ENCODE measurements around the gene HIC2. TPM values are rescaled to one million over a fixed set of nuclear protein-coding genes. Genes with fewer than 3 reads are reported as not detected.
A peak's percentile ranks its signal among the peaks of the same experiment; 100 is the strongest.
"Not testable (repeated sequence)": the region's sequence is repeated elsewhere in the genome, so short reads cannot be mapped to it uniquely, and the experiment has no call there.

HIC2 gene
- total and polyA plus RNA-seq, 9 of the 15 experiments (the other 6 are each of a cell fraction or from before 2014, with no cell fraction given): 1.7 to 117 (median 35.5) TPM

- TF ChIP-seq NR2C1 (IDR thresholded peaks at IDR 0.05): not testable (repeated sequence)
- TF ChIP-seq NR2C1 (tag; IDR thresholded peaks at IDR 0.05): peak; percentile 82
- 0 out of 2 replicates have a peak, but pooled peaks have one; percentile 26 for TF ChIP-seq POLR2A (conservative IDR thresholded peaks at IDR 0.05)
- TF ChIP-seq HDGF (IDR thresholded peaks at IDR 0.05): peak; percentile 78; the same call in 1 of the 2 replicates
- TF ChIP-seq CXXC5 (CRISPR knock-in tag; IDR thresholded peaks at IDR 0.05): peak; percentile 59; the same call in 1 of the 2 replicates
- TF ChIP-seq RAD51 (IDR thresholded peaks at IDR 0.05; ENCODE audit: borderline replicate concordance, low read depth): 0 out of 2 replicates have a peak, but pooled peaks have one; percentile 23
- peak; percentile 26; the same call in 1 of the 2 replicates for TF ChIP-seq CBFA2T2 (conservative IDR thresholded peaks at IDR 0.05)
- peak; percentile 100 for TF ChIP-seq EGR1 (conservative IDR thresholded peaks at IDR 0.05)
- peak; percentile 67; the same call in 1 of the 2 replicates for TF ChIP-seq ZNF592 (IDR thresholded peaks at IDR 0.05)
- TF ChIP-seq NFIC (IDR thresholded peaks at IDR 0.05): peak; percentile 94
Measured at GRCh38 chr22:21438013-21438412, 20.8 kb downstream of the HIC2 start (continued).

GRCh38 chr22:21440018-21440636, 23.0 kb downstream of the HIC2 start:
- H3K27me3 ChIP-seq (ENCODE audit: control insufficient read depth in 2 of 2, insufficient read depth in 2 of 2, low read length in 2 of 2); POLR2A ChIA-PET; H3K27ac ChIP-seq (ENCODE audit: extremely low read depth, low read depth, low read length); ATAC-seq; H3K9ac ChIP-seq (ENCODE audit: insufficient read depth in 1 of 2, low read depth in 2 of 2, low read length in 2 of 2); H3K4me2 ChIP-seq (ENCODE audit: insufficient read depth, low read length); in situ Hi-C loops (cut with MboI); H3K9me1 ChIP-seq (ENCODE audit: control insufficient read depth, insufficient read depth, low read length); H3K4me3 ChIP-seq; H3K9me3 ChIP-seq (replicated peaks; ENCODE audit: control insufficient read depth, insufficient read depth, low read depth, low read length); DNase-seq (ENCODE audit: extremely low read depth in 1 of 4, low spot score in 3 of 4); BruUV-seq (replicated peaks); H2AFZ ChIP-seq (ENCODE audit: low read depth, low read length); CTCF ChIA-PET (ENCODE audit: low intra/inter-chr PET ratio); FAIRE-seq; intact Hi-C loops (cut with micrococcal nuclease): not testable (repeated sequence)
- WGBS (ENCODE audit: insufficient coverage, low coverage, missing lambda C conversion rate): no CpG with 5 or more reads among the region's 10 CpGs
- peaks cover 27% of the 10 kb centered on the region for H4K20me1 ChIP-seq (replicated peaks; ENCODE audit: control insufficient read depth, insufficient read depth, low read length)
- peaks cover 29% of the 10 kb centered on the region for H3K79me2 ChIP-seq (ENCODE audit: control insufficient read depth, insufficient read depth, low read length)
- peaks cover 26% of the 10 kb centered on the region; the same call in 2 of the 3 replicates for H3K36me3 ChIP-seq (ENCODE audit: control insufficient read depth, insufficient read depth, low read length)
- peaks cover 5 to 33% of the 10 kb centered on the region in 2 experiments; a peak in 4 of 5 replicates for H3K4me1 ChIP-seq (replicated peaks in 1 of 2; ENCODE audit: control insufficient read depth in 2 of 2, insufficient read depth in 2 of 2, low read length in 2 of 2)

- POLR2A ChIA-PET; H3K27me3 ChIP-seq (ENCODE audit: control insufficient read depth in 2 of 2, insufficient read depth in 2 of 2, low read length in 2 of 2); DNase-seq (ENCODE audit: extremely low read depth in 1 of 4, low spot score in 3 of 4); FAIRE-seq; H3K27ac ChIP-seq (ENCODE audit: extremely low read depth, low read depth, low read length); H3K9me1 ChIP-seq (ENCODE audit: control insufficient read depth, insufficient read depth, low read length); in situ Hi-C loops (cut with MboI); H3K4me2 ChIP-seq (ENCODE audit: insufficient read depth, low read length); CTCF ChIA-PET (ENCODE audit: low intra/inter-chr PET ratio); H3K9ac ChIP-seq (ENCODE audit: insufficient read depth in 1 of 2, low read depth in 2 of 2, low read length in 2 of 2); BruUV-seq (replicated peaks); H3K4me3 ChIP-seq; H3K9me3 ChIP-seq (replicated peaks; ENCODE audit: control insufficient read depth, insufficient read depth, low read depth, low read length); intact Hi-C loops (cut with micrococcal nuclease); H2AFZ ChIP-seq (ENCODE audit: low read depth, low read length); ATAC-seq: not testable (repeated sequence)
- Histone ChIP-seq H4K20me1 (replicated peaks; ENCODE audit: control insufficient read depth, insufficient read depth, low read length) (peaks cover 27% of the 10 kb centered on the region), H3K36me3 (ENCODE audit: control insufficient read depth, insufficient read depth, low read length) (peaks cover 32% of the 10 kb centered on the region; the same call in 2 of the 3 replicates), H3K4me1 (replicated peaks in 1 of 2; ENCODE audit: control insufficient read depth in 2 of 2, insufficient read depth in 2 of 2, low read length in 2 of 2) (peaks cover 5 to 38% of the 10 kb centered on the region in 2 experiments; a peak in 4 of 5 replicates), H3K79me2 (ENCODE audit: control insufficient read depth, insufficient read depth, low read length) (peaks cover 30% of the 10 kb centered on the region)
- no CpG with 5 or more reads among the region's 16 CpGs for WGBS (ENCODE audit: insufficient coverage, low coverage, missing lambda C conversion rate)
Measured at GRCh38 chr22:21440676-21441075, 23.5 kb downstream of the HIC2 start.

All from K562 (cell line).